CD1c-positive myeloid dendritic cell (primary cell): Measurements from ENCODE around the gene CCDC78.

Experiments
- DNase-seq: peaks from one replicate; pipeline ENCODE4 v3.0.0-alpha.2; 2016; ENCODE audit errors: extremely low spot score

Gene CCDC78

GRCh38 chr16:678858-679813 lies 47.1 kb downstream of the CCDC78 start:
- peak; percentile 57 for DNase-seq

GRCh38 chr16:678209-678857 lies 47.9 kb downstream of the CCDC78 start:
- no peak for DNase-seq

- no peak for DNase-seq
Measured at GRCh38 chr16:677316-678190, 48.7 kb downstream of the CCDC78 start.

- DNase-seq: no peak
Measured at GRCh38 chr16:676913-677312, 49.3 kb downstream of the CCDC78 start.

GRCh38 chr16:676565-676902 lies 49.7 kb downstream of the CCDC78 start:
- DNase-seq: no peak

GRCh38 chr16:675884-676564 lies 50.2 kb downstream of the CCDC78 start:
- no peak for DNase-seq

- peak; percentile 48 for DNase-seq
Measured at GRCh38 chr16:674968-675883, 51.0 kb downstream of the CCDC78 start, which contains the start of gene RHBDL1. TSS of gene RHBDL1 (plus strand) at chr16:675671. CDS start at chr16:675791, 120 bp downstream.

- DNase-seq: no peak
Measured at GRCh38 chr16:674214-674881, 51.9 kb downstream of the CCDC78 start.

GRCh38 chr16:673399-673991 lies 52.7 kb downstream of the CCDC78 start:
- no peak for DNase-seq

GRCh38 chr16:672851-673250 lies 53.4 kb downstream of the CCDC78 start:
- DNase-seq: no peak
